Measurements from ENCODE around the gene EXOC4.

EXOC4 gene

DNA sequence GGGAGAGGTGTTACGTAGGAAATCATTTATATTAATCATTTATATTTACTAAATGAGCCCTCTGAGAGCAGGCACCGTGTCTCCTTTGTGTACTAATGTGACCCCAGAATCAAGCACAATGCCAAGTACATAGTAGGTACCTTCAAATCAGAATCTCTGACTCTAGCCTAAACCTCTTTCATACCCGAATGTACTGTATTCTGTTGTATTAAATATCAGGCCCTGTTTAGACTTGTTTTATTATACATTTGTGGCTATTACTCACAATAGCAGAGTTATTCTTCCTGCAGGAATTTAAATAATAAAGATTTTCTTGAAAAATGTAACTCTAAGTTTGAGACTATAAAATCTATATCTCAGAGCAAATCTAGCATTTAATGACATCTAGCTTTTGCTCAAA is 297.3 kb downstream of the EXOC4 start:
- Histone ChIP-seq H3K27me3 (no peaks in the 10 kb centered on the region), H3K4me3 (no peak overlapping the region), H3K27ac (no peak overlapping the region), H3K36me3 (no peaks in the 10 kb centered on the region), H3K4me1 (no peaks in the 10 kb centered on the region), H3K4me2 (no peak overlapping the region), H3K9me3 (no peaks in the 10 kb centered on the region), H3K9ac (no peak overlapping the region), H4K20me1 (0 out of 2 replicates have a peak, but pooled peaks cover 5% of the 10 kb centered on the region)
- no peak for TF ChIP-seq Cebpa-rat (IDR thresholded peaks at IDR 0.05)

GRCh38 chr7:133550811-133551210 is 297.9 kb downstream of the EXOC4 start:
- Histone ChIP-seq H4K20me1 (0 out of 2 replicates have a peak, but pooled peaks cover 5% of the 10 kb centered on the region), H3K27me3 (no peaks in the 10 kb centered on the region), H3K4me3 (no peak overlapping the region), H3K36me3 (no peaks in the 10 kb centered on the region), H3K4me1 (no peaks in the 10 kb centered on the region), H3K9ac (no peak overlapping the region), H3K4me2 (no peak overlapping the region), H3K9me3 (no peaks in the 10 kb centered on the region), H3K27ac (no peak overlapping the region)
- no peak for TF ChIP-seq Cebpa-rat (IDR thresholded peaks at IDR 0.05)

GRCh38 chr7:133551466-133551865 is 298.6 kb downstream of the EXOC4 start:
- Histone ChIP-seq H3K4me1 (no peaks in the 10 kb centered on the region), H3K27me3 (no peaks in the 10 kb centered on the region), H3K27ac (no peak overlapping the region), H4K20me1 (0 out of 2 replicates have a peak, but pooled peaks cover 5% of the 10 kb centered on the region), H3K4me3 (no peak overlapping the region), H3K9ac (no peak overlapping the region), H3K4me2 (no peak overlapping the region), H3K9me3 (no peaks in the 10 kb centered on the region), H3K36me3 (no peaks in the 10 kb centered on the region)
- no peak for TF ChIP-seq Cebpa-rat (IDR thresholded peaks at IDR 0.05)

- no peak overlapping the region for H3K4me2 ChIP-seq
- H3K36me3 ChIP-seq, result no peaks in the 10 kb centered on the region
- no peaks in the 10 kb centered on the region for H3K9me3 ChIP-seq
- TF ChIP-seq Cebpa-rat (IDR thresholded peaks at IDR 0.05), result no peak
- no peak overlapping the region for H3K9ac ChIP-seq
- H3K27me3 ChIP-seq, result no peaks in the 10 kb centered on the region
- H3K4me3 ChIP-seq, result no peak overlapping the region
- H3K4me1 ChIP-seq, result no peaks in the 10 kb centered on the region
- H3K27ac ChIP-seq, result no peak overlapping the region
- 0 out of 2 replicates have a peak, but pooled peaks cover 5% of the 10 kb centered on the region for H4K20me1 ChIP-seq
Observed at GRCh38 chr7:133552079-133552478, 299.2 kb downstream of the EXOC4 start.

DNA sequence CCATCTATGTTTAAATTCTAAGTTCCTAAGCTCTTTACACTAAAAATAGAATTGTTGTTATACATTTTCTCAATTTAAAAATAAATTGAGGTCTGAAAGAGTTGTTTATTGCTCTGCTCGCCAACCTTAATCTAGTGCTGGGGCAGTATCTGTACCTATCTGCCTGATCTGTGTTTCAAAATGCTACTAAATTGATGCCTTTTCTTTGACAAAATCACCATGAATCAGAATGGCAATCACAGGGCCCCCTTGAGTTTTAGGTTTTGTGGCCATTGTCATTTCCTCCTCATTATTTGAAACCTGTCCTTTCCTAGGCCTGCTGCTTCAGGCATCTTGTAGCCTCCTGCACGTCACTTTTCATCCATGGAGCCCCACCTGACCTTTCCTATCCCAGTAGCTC is 301.5 kb downstream of the EXOC4 start:
- Histone ChIP-seq H3K27me3 (no peaks in the 10 kb centered on the region), H3K4me3 (no peak overlapping the region), H3K4me1 (peaks cover 14% of the 10 kb centered on the region), H3K9ac (no peak overlapping the region), H3K9me3 (no peaks in the 10 kb centered on the region), H3K4me2 (no peak overlapping the region), H3K27ac (no peak overlapping the region), H4K20me1 (0 out of 2 replicates have a peak, but pooled peaks cover 5% of the 10 kb centered on the region), H3K36me3 (no peaks in the 10 kb centered on the region)
- no peak for TF ChIP-seq Cebpa-rat (IDR thresholded peaks at IDR 0.05)

- TF ChIP-seq Cebpa-rat (IDR thresholded peaks at IDR 0.05), result no peak
- Histone ChIP-seq H3K4me3 (no peak overlapping the region), H3K27ac (no peak overlapping the region), H4K20me1 (0 out of 2 replicates have a peak, but pooled peaks cover 5% of the 10 kb centered on the region), H3K27me3 (no peaks in the 10 kb centered on the region), H3K36me3 (no peaks in the 10 kb centered on the region), H3K4me1 (peaks cover 14% of the 10 kb centered on the region), H3K9ac (no peak overlapping the region), H3K9me3 (no peaks in the 10 kb centered on the region), H3K4me2 (no peak overlapping the region)
Observed at GRCh38 chr7:133556048-133556447, 303.2 kb downstream of the EXOC4 start.

DNA sequence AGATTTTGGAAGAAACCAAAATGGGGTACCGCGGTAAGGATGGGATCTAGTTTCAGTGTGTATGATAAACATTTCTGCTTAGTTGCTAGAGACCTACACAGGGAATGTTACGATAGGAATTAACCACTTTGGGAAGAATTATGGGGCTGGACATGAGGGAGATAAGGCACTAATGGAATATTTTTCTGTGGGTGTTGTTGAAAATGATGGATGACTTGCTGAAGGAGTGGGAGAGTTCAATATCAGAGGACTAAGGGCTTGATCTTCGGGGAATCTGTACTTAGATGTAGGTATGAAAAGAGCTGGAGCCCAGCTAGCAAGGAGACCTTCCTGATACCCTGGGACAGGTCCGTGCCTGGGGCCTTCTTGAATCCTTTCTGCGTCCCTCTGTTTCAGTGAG is 303.7 kb downstream of the EXOC4 start:
- TF ChIP-seq Cebpa-rat (IDR thresholded peaks at IDR 0.05), result no peak
- Histone ChIP-seq H3K27ac (no peak overlapping the region), H3K36me3 (no peaks in the 10 kb centered on the region), H3K4me3 (no peak overlapping the region), H3K4me2 (no peak overlapping the region), H3K27me3 (no peaks in the 10 kb centered on the region), H4K20me1 (0 out of 2 replicates have a peak, but pooled peaks cover 5% of the 10 kb centered on the region), H3K4me1 (peaks cover 14% of the 10 kb centered on the region), H3K9ac (no peak overlapping the region), H3K9me3 (no peaks in the 10 kb centered on the region)

DNA sequence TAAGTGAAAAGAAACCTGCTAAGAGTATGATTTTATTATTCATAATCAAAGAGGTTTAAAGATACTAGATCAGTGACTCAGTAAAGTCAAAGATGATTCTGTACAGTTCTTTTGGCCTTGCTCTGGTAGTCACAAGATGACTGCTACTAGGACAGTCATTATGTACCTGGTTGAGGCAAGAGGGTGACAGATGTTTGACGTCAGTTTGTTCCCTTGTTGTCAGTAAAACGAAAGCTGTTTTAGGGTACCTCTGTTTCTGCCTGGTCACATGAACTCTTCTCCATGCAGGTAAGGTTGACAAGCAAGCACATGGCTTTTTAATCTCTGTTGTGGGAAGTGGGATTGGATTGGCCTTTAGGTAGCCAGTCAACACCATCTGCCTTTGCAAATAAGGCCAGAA is 308.0 kb downstream of the EXOC4 start:
- Histone ChIP-seq H3K27me3 (no peaks in the 10 kb centered on the region), H3K36me3 (no peaks in the 10 kb centered on the region), H3K27ac (no peak overlapping the region), H3K4me1 (peaks cover 14% of the 10 kb centered on the region), H3K4me2 (no peak overlapping the region), H3K9ac (no peak overlapping the region), H3K9me3 (no peaks in the 10 kb centered on the region), H4K20me1 (no peaks in the 10 kb centered on the region), H3K4me3 (no peak overlapping the region)
- no peak for TF ChIP-seq Cebpa-rat (IDR thresholded peaks at IDR 0.05)

DNA sequence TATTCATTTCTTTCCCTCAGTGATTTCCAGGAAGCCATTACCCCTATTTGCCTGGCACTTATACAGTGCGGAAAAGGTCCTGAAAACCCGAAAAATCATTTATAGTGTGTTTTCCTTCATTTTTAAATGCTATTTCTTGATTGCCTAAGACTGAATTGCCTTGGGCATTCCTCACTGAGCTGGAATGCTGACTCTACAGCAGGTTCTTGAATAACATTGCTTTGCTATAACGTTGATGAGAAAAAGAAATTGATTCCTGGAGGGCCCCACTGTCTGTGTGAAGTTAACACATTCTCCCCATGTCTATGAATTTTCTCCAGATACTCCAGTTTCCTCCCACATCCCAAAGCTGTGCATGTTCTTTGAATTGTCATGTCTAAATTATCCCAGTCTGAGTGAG is 308.5 kb downstream of the EXOC4 start:
- no peak for TF ChIP-seq Cebpa-rat (IDR thresholded peaks at IDR 0.05)
- Histone ChIP-seq H3K36me3 (no peaks in the 10 kb centered on the region), H3K27ac (no peak overlapping the region), H3K27me3 (no peaks in the 10 kb centered on the region), H3K4me2 (no peak overlapping the region), H3K4me1 (peaks cover 14% of the 10 kb centered on the region), H4K20me1 (no peaks in the 10 kb centered on the region), H3K9ac (no peak overlapping the region), H3K9me3 (no peaks in the 10 kb centered on the region), H3K4me3 (no peak overlapping the region)

- H3K4me2 ChIP-seq, result no peak overlapping the region
Observed at GRCh38 chr7:133562621-133563020, 309.7 kb downstream of the EXOC4 start.

DNA sequence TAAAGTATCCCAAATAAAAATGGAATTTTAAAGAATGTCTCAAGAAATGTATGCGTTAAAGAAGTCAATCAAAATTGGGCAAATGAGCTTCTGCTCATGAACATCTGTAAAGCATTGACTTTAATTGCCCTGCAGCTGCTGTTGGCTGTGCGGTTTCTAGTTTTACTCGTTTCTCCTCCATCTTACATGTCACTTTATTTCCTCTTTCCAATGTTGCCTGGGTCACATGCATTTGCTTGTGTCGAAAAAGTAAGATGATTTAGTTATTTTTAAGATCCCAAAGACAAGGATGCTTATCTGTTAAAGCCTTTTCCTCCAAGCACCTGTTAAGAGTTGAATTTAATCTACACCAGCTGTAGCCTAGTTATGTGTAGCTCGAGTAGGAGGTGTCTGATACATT is 310.4 kb downstream of the EXOC4 start:
- no peaks in the 10 kb centered on the region for H4K20me1 ChIP-seq
- TF ChIP-seq Cebpa-rat (IDR thresholded peaks at IDR 0.05), result no peak
- no peaks in the 10 kb centered on the region for H3K27me3 ChIP-seq
- no peak overlapping the region for H3K4me2 ChIP-seq
- H3K9ac ChIP-seq, result no peak overlapping the region
- no peak overlapping the region for H3K27ac ChIP-seq
- no peaks in the 10 kb centered on the region for H3K36me3 ChIP-seq
- H3K9me3 ChIP-seq, result peaks cover 4% of the 10 kb centered on the region; the same call in 1 of the 2 replicates
- H3K4me3 ChIP-seq, result no peak overlapping the region
- H3K4me1 ChIP-seq, result 0 out of 2 replicates have a peak, but pooled peaks cover 5% of the 10 kb centered on the region

More at GRCh38 chr7:133562621-133563020, 309.7 kb downstream of the EXOC4 start:
- H3K4me3 ChIP-seq, result no peak overlapping the region
- no peak for TF ChIP-seq Cebpa-rat (IDR thresholded peaks at IDR 0.05)
- H4K20me1 ChIP-seq, result no peaks in the 10 kb centered on the region
- H3K27me3 ChIP-seq, result no peaks in the 10 kb centered on the region
- no peak overlapping the region for H3K9ac ChIP-seq
- H3K4me1 ChIP-seq, result peaks cover 11% of the 10 kb centered on the region
- peaks cover 3% of the 10 kb centered on the region; the same call in 1 of the 2 replicates for H3K9me3 ChIP-seq
- H3K36me3 ChIP-seq, result no peaks in the 10 kb centered on the region
- no peak overlapping the region for H3K27ac ChIP-seq

Data from BLaER1 (cell line).